A549 (cell line): ENCODE data around the gene GRHL3. TPM values are rescaled to one million over a fixed set of nuclear protein-coding genes. Genes with fewer than 3 reads are reported as not detected.

Experiments used
- ATAC-seq, 2 experiments: fragments of 200-7000 bp in 1 of 2; fragments of >200 bp in 1 of 2; cut with Nextera tagmentation in 1 of 2; cut with Tn5 transposase in 1 of 2; 3 replicates each; pipeline versions ENCODE4 v1.8.0 to v1.9.1; 2018 to 2020; ENCODE audit warnings: mild to moderate bottlenecking in 1 of 2, moderate library complexity in 1 of 2
- CTCF ChIA-PET: fragments of 300-600 bp; sonication (Branson Sonifier 250); formaldehyde crosslinking; extraction: SDS; loops from one replicate; lab custom pipeline; 2021; ENCODE audit warnings: antibody characterized with exemption, inconsistent platforms; lab: Yijun Ruan, JAX
- POLR2A ChIA-PET: fragments of 350-600 bp; formaldehyde crosslinking; extraction: SDS; loops from one replicate; lab custom pipeline; 2021; ENCODE audit warnings: antibody characterized with exemption, inconsistent platforms; lab: Yijun Ruan, JAX
- DNase-seq, 2 experiments: peaks; one replicate each; pipeline versions ENCODE4 v3.0.0 to v3.0.0-alpha.2; 2011 to 2016; ENCODE audit warnings: low read depth in 1 of 2, low spot score in 1 of 2
- FAIRE-seq: peaks from 2 replicates; lab custom pipeline; 2011; peaks lifted over from hg19 to GRCh38; lab: Jason Lieb, UNC
- H3K27ac ChIP-seq, 2 experiments: fragments of >200 bp; sonication (Bioruptor Twin); formaldehyde crosslinking; 3 replicates each; pipeline ENCODE4 v1.5.1; 2016 to 2017
- H3K4me1 ChIP-seq: fragments of >200 bp; sonication (Bioruptor Twin); formaldehyde crosslinking; 3 replicates; pipeline ENCODE4 v1.6.1; 2016
- H3K4me2 ChIP-seq: fragments of >200 bp; sonication (Bioruptor Twin); formaldehyde crosslinking; 3 replicates; pipeline ENCODE4 v1.6.1; 2016
- H3K4me3 ChIP-seq: fragments of >200 bp; sonication (Bioruptor Twin); formaldehyde crosslinking; 3 replicates; pipeline ENCODE4 v1.5.1; 2016
- H3K9me3 ChIP-seq: fragments of >200 bp; sonication (Bioruptor Twin); formaldehyde crosslinking; 3 replicates; pipeline ENCODE4 v1.6.1; 2016
- BCL3 ChIP-seq: fragments of >200 bp; sonication (Bioruptor Twin); formaldehyde crosslinking; IDR thresholded peaks from 3 replicates; pipeline ENCODE4 v1.6.1; 2016
- BHLHE40 ChIP-seq: IDR thresholded peaks from 2 replicates; pipeline ENCODE4 v1.6.1; 2012; ENCODE audit warnings: low read depth, low read length, inconsistent platforms
- CBX8 ChIP-seq: fragments of 200-600 bp; sonication (generic); IDR thresholded peaks from 2 replicates; pipeline ENCODE4 v1.6.1; 2016
- CHD2 ChIP-seq: fragments of 150-350 bp; IDR thresholded peaks from 2 replicates; pipeline ENCODE4 v1.6.1; 2014; ENCODE audit warnings: low read length; ENCODE audit not compliant: partially characterized antibody
- E2F6 ChIP-seq: IDR thresholded peaks from 2 replicates; pipeline ENCODE4 v1.6.1; 2012; ENCODE audit warnings: low read depth, borderline replicate concordance
- EHF ChIP-seq: fragments of 250-450 bp; sonication (Bioruptor Pico); IDR thresholded peaks from 2 replicates; pipeline ENCODE4 v1.5.0; 2020; ENCODE audit warnings: mild to moderate bottlenecking
- ELK1 ChIP-seq: fragments of 150-350 bp; IDR thresholded peaks from 2 replicates; pipeline ENCODE4 v1.6.1; 2014; ENCODE audit warnings: low read depth, mild to moderate bottlenecking, low read length
- EP300 ChIP-seq, 2 experiments: fragments of >200 bp; sonication (Bioruptor Twin); formaldehyde crosslinking; IDR thresholded peaks; 2 replicates in 1 of 2; 3 replicates in 1 of 2; pipeline ENCODE4 v1.6.1; 2016 to 2017
- ESRRA ChIP-seq: fragments of 150-350 bp; IDR thresholded peaks from 2 replicates; pipeline ENCODE4 v1.6.1; 2014; ENCODE audit warnings: mild to moderate bottlenecking, low read length, borderline replicate concordance
- FOSL2 ChIP-seq, 2 experiments: fragments of 450-650 bp in 1 of 2; fragments of >200 bp in 1 of 2; sonication (Bioruptor Twin) in 1 of 2; formaldehyde crosslinking; IDR thresholded peaks; 2 replicates each; pipeline versions ENCODE4 v1.5.0 to v1.6.1; 2016 to 2020; ENCODE audit warnings: mild to moderate bottlenecking in 1 of 2, moderate library complexity in 1 of 2
- HDAC2 ChIP-seq: fragments of 200-600 bp; sonication (generic); IDR thresholded peaks from 2 replicates; pipeline ENCODE4 v1.6.1; 2016
- HOXB5 ChIP-seq: fragments of 250-450 bp; sonication (Bioruptor Pico); IDR thresholded peaks from 2 replicates; pipeline ENCODE4 v1.5.0; 2020; ENCODE audit warnings: mild to moderate bottlenecking, moderate library complexity
- JUN ChIP-seq, 2 experiments: fragments of >200 bp; sonication (Bioruptor Twin); formaldehyde crosslinking; IDR thresholded peaks; 2 replicates in 1 of 2; 3 replicates in 1 of 2; pipeline ENCODE4 v1.6.1; 2016 to 2017
- JUNB ChIP-seq: fragments of >200 bp; sonication (Bioruptor Twin); formaldehyde crosslinking; IDR thresholded peaks from 2 replicates; pipeline ENCODE4 v1.6.1; 2016
- KDM1A ChIP-seq: fragments of 200-600 bp; sonication (generic); IDR thresholded peaks from 2 replicates; pipeline ENCODE4 v1.6.1; 2016; ENCODE audit warnings: low read depth, mild to moderate bottlenecking
- KDM5A ChIP-seq: fragments of 200-600 bp; sonication (generic); IDR thresholded peaks from 2 replicates; pipeline ENCODE4 v1.6.1; 2016; ENCODE audit warnings: antibody characterized with exemption, mild to moderate bottlenecking
- MAFK ChIP-seq: fragments of 450-650 bp; IDR thresholded peaks from 2 replicates; pipeline ENCODE4 v1.6.1; 2014; ENCODE audit not compliant: partially characterized antibody
- MAZ ChIP-seq: fragments of 150-350 bp; IDR thresholded peaks from 2 replicates; pipeline ENCODE4 v1.6.1; 2014; ENCODE audit warnings: antibody characterized with exemption, low read depth, low read length, borderline replicate concordance
- MYC ChIP-seq: IDR thresholded peaks from 2 replicates; pipeline ENCODE4 v1.6.1; 2012; ENCODE audit warnings: mild to moderate bottlenecking, inconsistent platforms, low read length, improper control_type of control experiment, borderline replicate concordance
- NPAS2 ChIP-seq: fragments of 250-450 bp; sonication (Bioruptor Pico); IDR thresholded peaks from 2 replicates; pipeline ENCODE4 v1.8.0; 2022; ENCODE audit warnings: mild to moderate bottlenecking, moderate library complexity, borderline replicate concordance
- POLR2A ChIP-seq: IDR thresholded peaks from 2 replicates; pipeline ENCODE4 v1.6.1; 2012; ENCODE audit warnings: mild to moderate bottlenecking, low read length
- RARB ChIP-seq: fragments of 250-450 bp; sonication (Bioruptor Pico); IDR thresholded peaks from 2 replicates; pipeline ENCODE4 v1.8.0; 2021; ENCODE audit warnings: mild to moderate bottlenecking, moderate library complexity
- RCOR1 ChIP-seq: fragments of 150-350 bp; IDR thresholded peaks from 2 replicates; pipeline ENCODE4 v1.6.1; 2014; ENCODE audit warnings: antibody characterized with exemption, low read length, low read depth
- RFX5 ChIP-seq: fragments of 450-650 bp; IDR thresholded peaks from 2 replicates; pipeline ENCODE4 v1.7.1; 2014; ENCODE audit warnings: antibody characterized with exemption, mild to moderate bottlenecking, moderate library complexity
- RNF2 ChIP-seq: fragments of 200-600 bp; sonication (generic); IDR thresholded peaks from 2 replicates; pipeline ENCODE4 v1.6.1; 2016; ENCODE audit warnings: low read depth, mild to moderate bottlenecking, antibody characterized with exemption, moderate library complexity, borderline replicate concordance
- SREBF2 ChIP-seq: fragments of 450-650 bp; IDR thresholded peaks from 2 replicates; pipeline ENCODE4 v1.6.1; 2014; ENCODE audit warnings: mild to moderate bottlenecking, moderate library complexity
- USF2 ChIP-seq: fragments of 450-650 bp; IDR thresholded peaks from 2 replicates; pipeline ENCODE4 v1.6.1; 2014; ENCODE audit warnings: antibody characterized with exemption
- ZC3H11A ChIP-seq: fragments of 450-650 bp; IDR thresholded peaks from 2 replicates; pipeline ENCODE4 v1.6.1; 2014; ENCODE audit warnings: antibody characterized with exemption, mild to moderate bottlenecking
- ZFP36 ChIP-seq: fragments of 450-650 bp; IDR thresholded peaks from 2 replicates; pipeline ENCODE4 v1.6.1; 2014; ENCODE audit warnings: borderline replicate concordance; ENCODE audit not compliant: partially characterized antibody
- ZNF302 ChIP-seq: fragments of 250-450 bp; sonication (Bioruptor Pico); IDR thresholded peaks from 2 replicates; pipeline ENCODE4 v1.9.0; 2021; ENCODE audit warnings: inconsistent platforms, mild to moderate bottlenecking, moderate library complexity
- ZSCAN20 ChIP-seq: fragments of 250-450 bp; sonication (Bioruptor Pico); IDR thresholded peaks from 2 replicates; pipeline ENCODE4 v1.8.0; 2022; ENCODE audit warnings: mild to moderate bottlenecking, moderate library complexity
- WGBS: methylation state at CpG from one replicate; pipeline ENCODE4 v1.1.6; 2017; ENCODE audit errors: missing lambda C conversion rate; 5-methylcytosine and 5-hydroxymethylcytosine counted together
- polyA plus RNA-seq, 4 experiments: library from polyadenylated mRNA; depleted of rRNA in 3 of 4; stranded (reverse); fragments of >200 nt; fragmentation: RNase III in 1 of 4; extraction: RNeasy Plus Mini Kit Qiagen cat#74134 plus additional on column Dnase treatment in 1 of 4; gene quantifications; 2 replicates in 3 of 4; 3 replicates in 1 of 4; pipeline ENCODE4 v1.2.3, GENCODE V29; 2011 to 2017

Gene GRHL3
- polyA plus RNA-seq, 2 of the 4 experiments (the other 2 are of a cell fraction) = 0.58 to 1.6 TPM

GRCh38 chr1:24336075-24336474 is 16.9 kb downstream of the GRHL3 start:
- H3K4me1 ChIP-seq = no peaks in the 10 kb centered on the region
- 75% methylated on average over 5 of the region's 5 CpGs for WGBS
- ATAC-seq (0 out of 6 replicates have a peak, but pooled peaks of 1 of the 2 experiments have one; percentile 19), DNase-seq (no peak), FAIRE-seq (no peak)
- H3K4me3 ChIP-seq = no peak overlapping the region
- CTCF ChIA-PET = no interaction called here
- H3K4me2 ChIP-seq = no peak overlapping the region
- H3K9me3 ChIP-seq = no peaks in the 10 kb centered on the region
- no peak for TF ChIP-seq BCL3
- no peak for TF ChIP-seq EP300 (IDR thresholded peaks at IDR 0.05)
- TF ChIP-seq CBX8 = no peak
- TF ChIP-seq RCOR1 = no peak
- TF ChIP-seq, all 56 proteins: peak for 0
- POLR2A ChIA-PET = no interaction called here
- H3K27ac ChIP-seq = no peak overlapping the region

GRCh38 chr1:24337455-24337854 is 18.3 kb downstream of the GRHL3 start:
- H3K4me1 ChIP-seq = no peaks in the 10 kb centered on the region
- ATAC-seq = no peak
- no peak for DNase-seq
- no peak overlapping the region for H3K4me3 ChIP-seq
- no peak overlapping the region for H3K4me2 ChIP-seq
- ChIA-PET POLR2A (no interaction called here), CTCF (interaction anchor here (0.7 to 2.0 kb wide), 3 partner anchors 135 to 138 kb away, joined by 3 to 10 read pairs (median 4); no protein-coding TSS in a partner anchor)
- no peak for FAIRE-seq
- H3K27ac ChIP-seq = no peak overlapping the region
- no peaks in the 10 kb centered on the region for H3K9me3 ChIP-seq
- 86% methylated on average over 4 of the region's 4 CpGs for WGBS
- TF ChIP-seq ZNF302 (CRISPR knock-in tag) = no peak
- no peak for TF ChIP-seq CHD2
- no peak for TF ChIP-seq KDM1A
- TF ChIP-seq RFX5 = no peak
- TF ChIP-seq HOXB5 (CRISPR knock-in tag) = no peak
- TF ChIP-seq RARB (CRISPR knock-in tag) = no peak
- TF ChIP-seq KDM5A = no peak
- no peak for TF ChIP-seq ZC3H11A
- no peak for TF ChIP-seq ELK1
- TF ChIP-seq JUNB = no peak
- no peak for TF ChIP-seq POLR2A
- no peak for TF ChIP-seq EHF
- TF ChIP-seq ZSCAN20 = no peak
- no peak for TF ChIP-seq ZFP36
- no peak for TF ChIP-seq USF2
- TF ChIP-seq BHLHE40 = no peak
- no peak for TF ChIP-seq MAFK
- TF ChIP-seq E2F6 = no peak
- no peak for TF ChIP-seq FOSL2 (IDR thresholded peaks at IDR 0.05)
- no peak for TF ChIP-seq FOSL2 (CRISPR knock-in tag; IDR thresholded peaks at IDR 0.05)
- TF ChIP-seq RCOR1 = no peak

GRCh38 chr1:24338447-24338846 is 19.3 kb downstream of the GRHL3 start:
- ChIA-PET CTCF (interaction anchor here (0.9 to 2.0 kb wide), 3 partner anchors 45 to 139 kb away, joined by 3 to 10 read pairs (median 3); no protein-coding TSS in a partner anchor), POLR2A (no interaction called here)
- DNase-seq = no peak
- Histone ChIP-seq H3K4me1 (no peaks in the 10 kb centered on the region), H3K4me2 (no peak overlapping the region), H3K9me3 (no peaks in the 10 kb centered on the region), H3K4me3 (no peak overlapping the region), H3K27ac (no peak overlapping the region)
- ATAC-seq = no peak
- no peak for TF ChIP-seq NPAS2
- no peak for TF ChIP-seq MYC
- no peak for TF ChIP-seq HDAC2
- no peak for TF ChIP-seq ESRRA
- TF ChIP-seq SREBF2 = no peak
- TF ChIP-seq MAZ = no peak
- no peak for TF ChIP-seq MAFK
- TF ChIP-seq CBX8 = no peak
- TF ChIP-seq RNF2 = no peak
- TF ChIP-seq JUN (IDR thresholded peaks at IDR 0.05) = no peak
- TF ChIP-seq ZFP36 = no peak
- no peak for TF ChIP-seq RCOR1
- no peak for TF ChIP-seq RFX5
- WGBS = 65% methylated on average over 5 of the region's 5 CpGs
- no peak for FAIRE-seq
